Hepatocyte (in vitro differentiated cells): ENCODE data around the gene AKAP13. TPM values are rescaled to one million over a fixed set of nuclear protein-coding genes. Genes with fewer than 3 reads are reported as not detected.

Experiments used
- DNase-seq: peaks from one replicate; pipeline ENCODE4 v3.0.0-alpha.2; 2016; ENCODE audit warnings: low spot score
- H2AFZ ChIP-seq: fragments of 200-600 bp; sonication (generic); 2 replicates; pipeline ENCODE4 v1.6.0; 2016; ENCODE audit warnings: antibody characterized with exemption, mild to moderate bottlenecking
- H3K27ac ChIP-seq: fragments of 200-600 bp; sonication (generic); 2 replicates; pipeline ENCODE4 v1.5.1; 2016; ENCODE audit warnings: mild to moderate bottlenecking
- H3K27me3 ChIP-seq: fragments of 200-600 bp; sonication (generic); 2 replicates; pipeline ENCODE4 v1.6.1; 2016
- H3K36me3 ChIP-seq: fragments of 200-600 bp; sonication (generic); replicated peaks from 2 replicates; pipeline ENCODE4 v1.5.1; 2016; ENCODE audit warnings: low read depth; ENCODE audit not compliant: insufficient read depth
- H3K4me1 ChIP-seq: fragments of 200-600 bp; sonication (generic); 2 replicates; pipeline ENCODE4 v1.5.1; 2016; ENCODE audit warnings: mild to moderate bottlenecking, moderate library complexity; ENCODE audit not compliant: insufficient read depth
- H3K4me2 ChIP-seq: fragments of 200-600 bp; sonication (generic); 2 replicates; pipeline ENCODE4 v1.6.0; 2016
- H3K4me3 ChIP-seq: fragments of 200-600 bp; sonication (generic); 2 replicates; pipeline ENCODE4 v1.5.1; 2016; ENCODE audit warnings: mild to moderate bottlenecking
- H3K79me2 ChIP-seq: fragments of 200-600 bp; sonication (generic); 2 replicates; pipeline ENCODE4 v1.6.0; 2017; ENCODE audit warnings: mild to moderate bottlenecking
- H3K9me2 ChIP-seq: fragments of 200-600 bp; sonication (generic); replicated peaks from 2 replicates; pipeline ENCODE4 v1.6.0; 2017; ENCODE audit warnings: mild to moderate bottlenecking; ENCODE audit not compliant: insufficient read depth
- H3K9me3 ChIP-seq: fragments of 200-600 bp; sonication (generic); 2 replicates; pipeline ENCODE4 v1.5.1; 2016; ENCODE audit warnings: low read depth, mild to moderate bottlenecking
- H4K20me1 ChIP-seq: fragments of 200-600 bp; sonication (generic); 2 replicates; pipeline ENCODE4 v1.6.0; 2016; ENCODE audit warnings: mild to moderate bottlenecking; ENCODE audit not compliant: insufficient read depth, poor library complexity, severe bottlenecking
- CTCF ChIP-seq: fragments of 200-600 bp; sonication (generic); IDR thresholded peaks from 2 replicates; pipeline ENCODE4 v1.5.1; 2016; ENCODE audit warnings: antibody characterized with exemption, mild to moderate bottlenecking; ENCODE audit not compliant: poor library complexity
- EZH2 ChIP-seq: fragments of 200-600 bp; sonication (generic); IDR thresholded peaks from 2 replicates; pipeline ENCODE4 v1.6.1; 2016; ENCODE audit warnings: antibody characterized with exemption, mild to moderate bottlenecking, borderline replicate concordance
- EZH2phosphoT487 ChIP-seq: fragments of 200-600 bp; sonication (generic); IDR thresholded peaks from one replicate; pipeline ENCODE4 v1.6.1; 2018; ENCODE audit warnings: antibody characterized with exemption, mild to moderate bottlenecking, low read depth, moderate library complexity; ENCODE audit not compliant: unreplicated experiment, severe bottlenecking
- WGBS: methylation state at CpG from one replicate; pipeline ENCODE4 v1.1.6; 2016; ENCODE audit warnings: low lambda C conversion rate; ENCODE audit errors: missing lambda C conversion rate; 5-methylcytosine and 5-hydroxymethylcytosine counted together
- polyA plus RNA-seq: library from polyadenylated mRNA; unstranded; fragments of >200 nt; fragmentation: Nextera tagmentation; extraction: Ambion mirVana; gene quantifications from 2 replicates; pipeline ENCODE4 v1.2.1, GENCODE V29; 2016
- total RNA-seq: library from RNA; depleted of rRNA; stranded (reverse); fragments of >200 nt; gene quantifications from 2 replicates; pipeline ENCODE4 v1.2.3, GENCODE V29; 2014

Gene AKAP13
- total and polyA plus RNA-seq, 2 experiments from 2014 or later: 55.6 to 80.9 TPM

DNA sequence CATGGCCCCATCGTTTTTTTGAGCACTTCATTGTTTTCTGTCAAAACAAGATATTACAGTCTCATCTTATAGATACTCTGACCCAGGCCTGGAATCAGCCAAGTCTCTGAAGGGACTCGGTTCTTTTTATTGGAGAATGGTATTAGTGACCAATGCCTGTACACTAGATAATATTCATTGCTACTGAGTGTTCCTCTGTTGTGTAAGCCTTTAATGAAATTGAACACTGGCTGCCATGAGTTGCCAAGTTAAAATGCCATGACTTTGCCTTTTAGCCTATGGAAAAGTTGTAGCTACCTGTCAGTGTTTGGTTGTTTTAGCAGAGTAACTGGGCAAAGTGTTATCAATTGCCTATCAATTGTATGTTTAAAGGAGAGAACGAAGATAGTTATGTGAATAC, 134.0 kb downstream of the AKAP13 start:
- TF ChIP-seq EZH2phosphoT487: no peak
- no peak for TF ChIP-seq EZH2
- no peak for TF ChIP-seq CTCF
- Histone ChIP-seq H3K4me2 (no peak overlapping the region), H3K36me3 (no peaks in the 10 kb centered on the region), H3K27me3 (no peaks in the 10 kb centered on the region), H2AFZ (no peak overlapping the region), H3K4me3 (no peak overlapping the region), H3K9me2 (no peaks in the 10 kb centered on the region), H4K20me1 (peaks cover 3% of the 10 kb centered on the region), H3K79me2 (peaks cover 73% of the 10 kb centered on the region), H3K27ac (no peak overlapping the region), H3K9me3 (no peaks in the 10 kb centered on the region), H3K4me1 (peaks cover 7% of the 10 kb centered on the region)
- WGBS: 69% methylated on average over 3 of the region's 3 CpGs
- DNase-seq: no peak

DNA sequence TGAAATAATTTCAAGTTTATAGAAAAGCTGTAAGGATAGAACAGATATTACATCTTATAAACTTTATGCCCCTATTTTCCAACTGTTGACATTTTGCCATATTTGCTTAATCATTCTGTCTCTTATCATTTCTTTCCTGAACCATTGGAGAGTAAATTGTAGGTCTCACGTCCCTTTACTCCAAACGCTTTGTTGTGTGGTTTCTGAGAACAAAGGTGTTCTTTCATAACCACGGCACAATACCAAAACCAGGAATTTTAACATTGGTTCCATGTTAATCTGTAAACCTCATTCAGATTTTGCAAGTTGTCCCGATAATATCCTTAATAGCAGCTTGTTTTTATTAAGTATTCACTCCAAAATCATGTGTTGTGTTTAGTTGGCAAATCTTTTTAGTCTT, 134.8 kb downstream of the AKAP13 start:
- Histone ChIP-seq H3K9me3 (no peaks in the 10 kb centered on the region), H3K36me3 (no peaks in the 10 kb centered on the region), H3K4me3 (no peak overlapping the region), H3K4me2 (no peak overlapping the region), H4K20me1 (peaks cover 3% of the 10 kb centered on the region), H2AFZ (no peak overlapping the region), H3K27ac (no peak overlapping the region), H3K27me3 (no peaks in the 10 kb centered on the region), H3K4me1 (peaks cover 8% of the 10 kb centered on the region), H3K79me2 (peaks cover 71% of the 10 kb centered on the region), H3K9me2 (no peaks in the 10 kb centered on the region)
- TF ChIP-seq CTCF (no peak), EZH2phosphoT487 (no peak), EZH2 (no peak)
- WGBS: 78% methylated on average over 4 of the region's 4 CpGs
- no peak for DNase-seq

DNA sequence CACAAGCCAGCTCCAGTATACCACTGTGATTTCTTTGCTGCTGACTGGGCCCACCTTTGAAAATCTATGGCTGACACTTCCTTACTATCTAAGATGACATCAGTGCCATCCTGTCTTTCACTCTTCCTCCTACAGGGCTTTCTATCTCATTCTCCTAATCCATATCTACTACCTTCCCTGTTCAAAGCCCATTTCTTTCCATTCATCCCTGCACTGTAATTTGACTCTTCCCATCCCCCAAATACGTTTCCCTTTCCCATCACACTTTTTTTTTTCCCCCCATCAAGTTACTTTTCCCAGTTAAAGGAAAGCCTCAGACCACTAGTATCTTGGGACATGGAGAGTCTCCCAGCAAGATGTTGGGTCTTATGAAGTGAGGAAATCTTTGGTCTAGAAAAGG, 136.7 kb downstream of the AKAP13 start:
- no peaks in the 10 kb centered on the region for H3K9me3 ChIP-seq
- no peak for TF ChIP-seq CTCF
- TF ChIP-seq EZH2: no peak
- no peak for TF ChIP-seq EZH2phosphoT487
- DNase-seq: no peak
- peaks cover 68% of the 10 kb centered on the region for H3K79me2 ChIP-seq
- H3K9me2 ChIP-seq: no peaks in the 10 kb centered on the region
- H3K27me3 ChIP-seq: no peaks in the 10 kb centered on the region
- H3K4me2 ChIP-seq: no peak overlapping the region
- peaks cover 14% of the 10 kb centered on the region for H3K4me1 ChIP-seq
- H3K27ac ChIP-seq: no peak overlapping the region
- H3K36me3 ChIP-seq: no peaks in the 10 kb centered on the region
- H2AFZ ChIP-seq: no peak overlapping the region
- WGBS: 68% methylated on average over 1 of the region's 1 CpG
- H4K20me1 ChIP-seq: peaks cover 3% of the 10 kb centered on the region
- no peak overlapping the region for H3K4me3 ChIP-seq
